ENCODE data around the gene IL1RAPL1. TPM values are rescaled to one million over a fixed set of nuclear protein-coding genes. Genes with fewer than 3 reads are reported as not detected.

The IL1RAPL1 gene
- total RNA-seq, 1 donor from 2014 or later, result not detected

DNA sequence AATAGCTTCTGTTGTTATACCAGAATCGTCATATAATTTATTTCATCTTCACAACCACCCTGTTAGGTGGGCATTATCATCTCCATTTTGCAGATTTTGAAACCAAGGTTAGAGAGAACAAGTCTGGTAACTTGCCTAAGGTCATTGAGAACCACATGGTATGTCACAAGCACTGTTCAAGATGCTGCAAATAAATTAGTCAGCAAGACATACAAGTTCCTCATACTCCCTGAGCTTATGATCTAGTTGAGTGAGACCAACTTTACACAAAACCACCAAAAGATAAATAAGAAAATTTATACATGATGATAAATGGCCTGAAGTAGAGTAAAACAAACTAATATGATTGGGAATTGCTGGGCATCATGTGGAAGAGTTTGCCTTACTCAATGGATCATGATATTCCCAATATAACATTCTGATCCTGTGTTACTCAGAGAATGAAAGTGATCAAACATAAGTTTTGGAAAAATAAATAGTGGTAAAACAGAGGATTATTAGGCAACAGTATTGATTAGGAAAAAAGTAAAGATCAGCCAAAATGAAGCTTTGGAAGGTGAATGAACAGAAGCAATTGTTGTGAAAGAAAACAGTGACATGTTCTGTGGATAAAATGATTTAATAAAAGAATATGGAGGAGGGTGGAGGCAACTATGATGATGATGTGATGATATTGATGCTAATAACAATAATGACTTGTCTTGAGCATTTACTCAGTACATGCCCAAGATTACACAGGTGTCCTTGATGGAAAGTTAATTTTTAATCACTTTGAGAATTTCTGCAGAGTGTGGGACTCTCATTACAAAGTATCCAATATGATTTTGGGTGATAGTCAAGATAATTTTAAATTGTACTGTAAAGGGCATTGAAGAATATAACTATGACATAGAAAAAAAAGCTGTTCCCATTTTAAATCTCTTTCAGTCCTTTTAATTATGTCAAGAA lies 34.1 kb upstream of the IL1RAPL1 start:
- no peak for FAIRE-seq
- no peaks in the 10 kb centered on the region for H3K27me3 ChIP-seq (ENCODE audit: control insufficient read depth, insufficient read depth, low read length)
- no peak overlapping the region for H3K4me3 ChIP-seq (ENCODE audit: low read depth, low read length)
- TF ChIP-seq, protein P1, sequence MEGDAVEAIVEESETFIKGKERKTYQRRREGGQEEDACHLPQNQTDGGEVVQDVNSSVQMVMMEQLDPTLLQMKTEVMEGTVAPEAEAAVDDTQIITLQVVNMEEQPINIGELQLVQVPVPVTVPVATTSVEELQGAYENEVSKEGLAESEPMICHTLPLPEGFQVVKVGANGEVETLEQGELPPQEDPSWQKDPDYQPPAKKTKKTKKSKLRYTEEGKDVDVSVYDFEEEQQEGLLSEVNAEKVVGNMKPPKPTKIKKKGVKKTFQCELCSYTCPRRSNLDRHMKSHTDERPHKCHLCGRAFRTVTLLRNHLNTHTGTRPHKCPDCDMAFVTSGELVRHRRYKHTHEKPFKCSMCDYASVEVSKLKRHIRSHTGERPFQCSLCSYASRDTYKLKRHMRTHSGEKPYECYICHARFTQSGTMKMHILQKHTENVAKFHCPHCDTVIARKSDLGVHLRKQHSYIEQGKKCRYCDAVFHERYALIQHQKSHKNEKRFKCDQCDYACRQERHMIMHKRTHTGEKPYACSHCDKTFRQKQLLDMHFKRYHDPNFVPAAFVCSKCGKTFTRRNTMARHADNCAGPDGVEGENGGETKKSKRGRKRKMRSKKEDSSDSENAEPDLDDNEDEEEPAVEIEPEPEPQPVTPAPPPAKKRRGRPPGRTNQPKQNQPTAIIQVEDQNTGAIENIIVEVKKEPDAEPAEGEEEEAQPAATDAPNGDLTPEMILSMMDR (IDR thresholded peaks at IDR 0.05; ENCODE audit: insufficient read depth, low read length, severe bottlenecking), result no peak
- H3K36me3 ChIP-seq (ENCODE audit: control insufficient read depth, insufficient read depth, low read length), result no peaks in the 10 kb centered on the region
- peak; percentile 3 for DNase-seq (ENCODE audit: low read depth)

DNA sequence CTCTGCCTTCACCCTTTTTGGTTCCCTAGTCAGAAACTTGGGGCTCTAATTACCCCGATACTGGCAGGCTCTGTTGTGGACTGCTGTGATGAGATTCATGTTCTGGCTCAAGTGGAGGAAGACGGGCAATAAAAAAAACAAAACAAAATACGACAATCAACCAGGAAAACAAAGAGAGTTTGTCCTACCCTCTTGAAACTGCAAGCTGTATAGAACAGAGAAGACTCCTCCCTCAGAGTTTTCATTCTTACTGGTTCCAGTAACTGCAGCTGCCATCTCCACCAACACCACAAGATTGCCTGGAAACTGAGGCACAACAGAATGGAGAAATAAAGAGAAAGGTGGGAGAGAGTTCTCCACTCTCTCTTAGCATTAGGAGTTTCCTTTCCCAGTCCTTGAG lies 11.1 kb upstream of the IL1RAPL1 start:
- Histone ChIP-seq H3K4me3 (ENCODE audit: low read depth, low read length) (no peak overlapping the region), H3K36me3 (ENCODE audit: control insufficient read depth, insufficient read depth, low read length) (no peaks in the 10 kb centered on the region), H3K27me3 (ENCODE audit: control insufficient read depth, insufficient read depth, low read length) (no peaks in the 10 kb centered on the region)
- TF ChIP-seq, protein P1 (IDR thresholded peaks at IDR 0.05; ENCODE audit: insufficient read depth, low read length, severe bottlenecking), result no peak
- no peak for FAIRE-seq
- DNase-seq (ENCODE audit: low read depth), result no peak

DNA sequence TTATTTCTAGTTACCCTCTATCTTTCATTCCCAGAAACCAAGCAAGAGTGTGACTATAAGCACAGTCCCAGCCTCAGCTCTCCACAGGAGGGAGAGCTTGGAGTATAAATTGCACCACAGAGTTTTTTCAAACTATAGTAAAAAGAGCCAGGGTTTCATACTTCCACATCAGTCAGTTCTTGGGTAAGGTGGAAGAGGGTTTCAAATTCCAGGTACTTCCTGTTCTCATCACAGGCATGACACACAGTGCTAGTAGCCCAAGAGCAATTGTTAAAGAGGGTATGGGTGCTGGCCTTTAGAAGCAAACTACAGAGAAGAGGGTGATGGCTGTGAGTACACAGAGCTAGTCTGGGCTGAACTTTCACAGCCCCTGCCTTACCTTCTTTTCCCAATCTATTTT lies 5.7 kb upstream of the IL1RAPL1 start:
- FAIRE-seq, result no peak
- TF ChIP-seq, protein P1 (IDR thresholded peaks at IDR 0.05; ENCODE audit: insufficient read depth, low read length, severe bottlenecking), result no peak
- H3K27me3 ChIP-seq (ENCODE audit: control insufficient read depth, insufficient read depth, low read length), result no peaks in the 10 kb centered on the region
- DNase-seq (ENCODE audit: low read depth), result no peak
- no peak overlapping the region for H3K4me3 ChIP-seq (ENCODE audit: low read depth, low read length)
- H3K36me3 ChIP-seq (ENCODE audit: control insufficient read depth, insufficient read depth, low read length), result no peaks in the 10 kb centered on the region

DNA sequence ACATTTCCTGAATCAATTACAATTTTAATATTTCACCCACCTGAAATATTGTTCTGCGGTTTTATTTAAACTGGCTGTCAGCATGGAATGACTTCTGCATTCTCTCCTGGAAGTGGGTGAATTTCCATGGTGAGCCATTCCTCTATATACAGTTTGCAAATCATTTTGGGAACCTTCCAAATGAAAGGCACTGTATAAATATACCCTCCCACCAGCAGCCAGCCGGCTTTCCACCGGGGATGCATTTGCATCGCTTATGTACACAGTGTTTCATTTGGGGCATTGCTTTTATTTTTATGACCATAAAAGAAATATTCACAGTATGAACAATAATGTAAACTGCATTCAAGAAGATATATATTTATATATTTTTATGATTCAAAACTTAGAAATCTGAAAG lies 4.7 kb upstream of the IL1RAPL1 start:
- TF ChIP-seq, protein P1 (IDR thresholded peaks at IDR 0.05; ENCODE audit: insufficient read depth, low read length, severe bottlenecking), result no peak
- no peaks in the 10 kb centered on the region for H3K27me3 ChIP-seq (ENCODE audit: control insufficient read depth, insufficient read depth, low read length)
- DNase-seq (ENCODE audit: low read depth) (no peak), FAIRE-seq (no peak)
- no peak overlapping the region for H3K4me3 ChIP-seq (ENCODE audit: low read depth, low read length)
- H3K36me3 ChIP-seq (ENCODE audit: control insufficient read depth, insufficient read depth, low read length), result no peaks in the 10 kb centered on the region

DNA sequence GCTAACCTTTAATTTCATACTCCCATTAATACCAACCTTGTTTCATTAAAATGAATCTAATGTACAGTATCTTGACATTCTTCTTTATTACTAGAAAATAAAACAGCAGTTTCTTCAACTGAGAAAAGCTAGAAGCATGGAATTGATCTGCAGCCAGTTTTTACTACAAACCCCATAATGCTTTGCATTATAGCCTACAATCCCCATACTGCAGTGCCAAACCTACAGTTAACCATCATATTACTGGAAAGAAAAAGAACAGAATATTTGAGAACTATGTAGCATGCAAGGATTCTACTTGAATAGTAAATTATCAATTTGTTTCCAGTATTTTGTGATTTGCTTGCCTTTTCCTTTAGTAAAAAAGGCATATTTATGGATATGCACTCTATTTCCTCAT lies 3.2 kb upstream of the IL1RAPL1 start:
- TF ChIP-seq, protein P1 (IDR thresholded peaks at IDR 0.05; ENCODE audit: insufficient read depth, low read length, severe bottlenecking), result no peak

More for the DNA sequence above, 3.2 kb upstream of the IL1RAPL1 start:
- FAIRE-seq (no peak), DNase-seq (ENCODE audit: low read depth) (no peak)
- no peak overlapping the region for H3K4me3 ChIP-seq (ENCODE audit: low read depth, low read length)
- H3K36me3 ChIP-seq (ENCODE audit: control insufficient read depth, insufficient read depth, low read length), result no peaks in the 10 kb centered on the region
- no peaks in the 10 kb centered on the region for H3K27me3 ChIP-seq (ENCODE audit: control insufficient read depth, insufficient read depth, low read length)

All from bronchial epithelial cell (primary cell).